Osteocyte (in vitro differentiated cells): Measurements from ENCODE around the gene CSHL1. TPM values are rescaled to one million over a fixed set of nuclear protein-coding genes. Genes with fewer than 3 reads are reported as not detected.
"Not testable (repeated sequence)": the region's sequence is repeated elsewhere in the genome, so short reads cannot be mapped to it uniquely, and the experiment has no call there.

Experiments used
- DNase-seq: peaks from one replicate; pipeline ENCODE4 v3.0.0; 2021; ENCODE audit warnings: mixed read lengths; ENCODE audit not compliant: unreplicated experiment; ENCODE audit errors: extremely low spot score
- H3K27ac Mint-ChIP-seq: one replicate; pipeline ENCODE4 v1.8.0; 2021; ENCODE audit warnings: mild to moderate bottlenecking, mixed read lengths; ENCODE audit not compliant: unreplicated experiment
- H3K27me3 Mint-ChIP-seq: one replicate; pipeline ENCODE4 v1.8.0; 2021; ENCODE audit warnings: mixed read lengths; ENCODE audit not compliant: unreplicated experiment
- H3K36me3 Mint-ChIP-seq: one replicate; pipeline ENCODE4 v1.8.0; 2021; ENCODE audit warnings: mixed read lengths; ENCODE audit not compliant: unreplicated experiment
- H3K4me1 Mint-ChIP-seq: one replicate; pipeline ENCODE4 v1.8.0; 2021; ENCODE audit warnings: mixed read lengths; ENCODE audit not compliant: unreplicated experiment
- H3K4me3 Mint-ChIP-seq: one replicate; pipeline ENCODE4 v1.8.0; 2021; ENCODE audit warnings: mild to moderate bottlenecking, moderate library complexity, mixed read lengths; ENCODE audit not compliant: unreplicated experiment
- H3K9me3 Mint-ChIP-seq: one replicate; pipeline ENCODE4 v1.8.0; 2021; ENCODE audit warnings: mixed read lengths; ENCODE audit not compliant: unreplicated experiment
- total RNA-seq: library from RNA; stranded (reverse); gene quantifications from 2 replicates; pipeline ENCODE4 v1.2.1, GENCODE V29; 2021
- TF ChIP-seq, protein P1 (sequence below): fragments of 200-600 bp; sonication (generic); IDR thresholded peaks from 2 replicates; pipeline ENCODE4 v1.5.0; 2021; ENCODE audit warnings: antibody characterized with exemption, mild to moderate bottlenecking, moderate library complexity

CSHL1 gene
- total RNA-seq, 1 donor from 2014 or later: not detected

DNA sequence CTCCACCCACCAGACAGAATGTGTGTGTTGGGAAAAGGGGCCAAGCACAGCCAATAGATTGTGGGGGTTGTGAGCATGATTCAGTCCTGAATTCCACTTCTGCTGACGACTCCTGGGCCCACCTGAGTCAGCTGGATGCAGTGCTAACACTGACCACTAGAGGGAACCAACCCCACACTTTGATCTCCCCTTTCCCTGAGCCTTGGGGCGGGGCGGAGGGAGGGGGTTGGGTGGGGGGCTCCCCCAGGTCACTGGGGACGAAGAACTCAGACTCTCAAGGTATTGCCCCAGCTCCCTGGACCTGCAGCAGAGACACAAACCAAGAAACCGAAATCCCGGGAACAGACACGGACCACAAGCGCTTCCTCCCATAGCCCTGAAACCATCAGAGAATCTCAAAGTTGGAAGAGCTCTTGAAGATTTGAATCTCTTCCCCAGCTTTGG, 621 bp upstream of the CSHL1 start:
- no peaks in the 10 kb centered on the region for H3K9me3 Mint-ChIP-seq
- DNase-seq: no peak
- peaks cover 56% of the 10 kb centered on the region for H3K27me3 Mint-ChIP-seq

DNA sequence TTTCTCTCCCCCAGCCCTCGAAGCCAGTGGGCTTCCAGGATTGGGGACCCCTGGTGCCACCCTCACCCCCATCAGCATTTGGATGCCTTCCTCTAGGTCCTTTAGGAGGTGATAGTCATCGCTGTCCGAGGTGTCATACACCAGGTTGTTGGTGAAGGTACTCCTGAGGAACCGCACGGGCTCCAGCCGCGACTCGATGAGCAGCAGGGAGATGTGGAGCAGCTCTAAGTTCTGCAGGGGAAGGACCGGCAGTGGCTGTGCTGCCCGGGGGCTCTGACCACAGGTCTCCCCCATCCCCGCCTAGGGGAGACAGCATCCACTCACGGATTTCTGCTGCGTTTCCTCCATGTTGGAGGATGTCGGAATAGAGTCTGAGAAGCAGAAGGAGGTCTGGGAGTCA, 962 bp downstream of the CSHL1 start:
- Mint-ChIP-seq H3K9me3 (no peaks in the 10 kb centered on the region), H3K27ac (no peak overlapping the region), H3K4me3 (no peak overlapping the region), H3K36me3 (no peaks in the 10 kb centered on the region), H3K4me1 (no peaks in the 10 kb centered on the region), H3K27me3 (peaks cover 53% of the 10 kb centered on the region)
- TF ChIP-seq, protein P1, sequence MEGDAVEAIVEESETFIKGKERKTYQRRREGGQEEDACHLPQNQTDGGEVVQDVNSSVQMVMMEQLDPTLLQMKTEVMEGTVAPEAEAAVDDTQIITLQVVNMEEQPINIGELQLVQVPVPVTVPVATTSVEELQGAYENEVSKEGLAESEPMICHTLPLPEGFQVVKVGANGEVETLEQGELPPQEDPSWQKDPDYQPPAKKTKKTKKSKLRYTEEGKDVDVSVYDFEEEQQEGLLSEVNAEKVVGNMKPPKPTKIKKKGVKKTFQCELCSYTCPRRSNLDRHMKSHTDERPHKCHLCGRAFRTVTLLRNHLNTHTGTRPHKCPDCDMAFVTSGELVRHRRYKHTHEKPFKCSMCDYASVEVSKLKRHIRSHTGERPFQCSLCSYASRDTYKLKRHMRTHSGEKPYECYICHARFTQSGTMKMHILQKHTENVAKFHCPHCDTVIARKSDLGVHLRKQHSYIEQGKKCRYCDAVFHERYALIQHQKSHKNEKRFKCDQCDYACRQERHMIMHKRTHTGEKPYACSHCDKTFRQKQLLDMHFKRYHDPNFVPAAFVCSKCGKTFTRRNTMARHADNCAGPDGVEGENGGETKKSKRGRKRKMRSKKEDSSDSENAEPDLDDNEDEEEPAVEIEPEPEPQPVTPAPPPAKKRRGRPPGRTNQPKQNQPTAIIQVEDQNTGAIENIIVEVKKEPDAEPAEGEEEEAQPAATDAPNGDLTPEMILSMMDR: no peak
- DNase-seq: no peak

More for the DNA sequence above, 621 bp upstream of the CSHL1 start:
- H3K36me3 Mint-ChIP-seq: no peaks in the 10 kb centered on the region
- H3K4me3 Mint-ChIP-seq: no peak overlapping the region
- H3K27ac Mint-ChIP-seq: no peak overlapping the region
- TF ChIP-seq, protein P1: peak; percentile 77
- H3K4me1 Mint-ChIP-seq: no peaks in the 10 kb centered on the region

DNA sequence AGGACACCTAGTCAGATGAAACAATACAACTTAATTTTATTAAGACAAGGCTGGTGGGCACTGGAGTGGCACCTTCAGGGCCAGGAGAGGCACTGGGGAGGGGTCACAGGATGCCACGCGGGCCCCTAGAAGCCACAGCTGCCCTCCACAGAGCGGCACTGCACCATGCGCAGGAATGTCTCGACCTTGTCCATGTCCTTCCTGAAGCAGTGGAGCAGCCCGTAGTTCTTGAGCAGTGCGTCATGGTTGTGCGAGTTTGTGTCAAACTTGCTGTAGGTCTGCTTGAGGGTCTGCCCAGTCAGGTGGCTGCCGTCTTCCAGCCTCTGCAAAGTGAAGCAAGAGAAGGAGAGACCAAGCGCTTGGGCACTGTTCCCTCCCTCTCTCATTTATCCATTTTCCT, 1.5 kb downstream of the CSHL1 start:
- not testable (repeated sequence) for DNase-seq, H3K4me1 Mint-ChIP-seq, H3K4me3 Mint-ChIP-seq, H3K9me3 Mint-ChIP-seq, H3K36me3 Mint-ChIP-seq, H3K27ac Mint-ChIP-seq
- peaks cover 50% of the 10 kb centered on the region for H3K27me3 Mint-ChIP-seq

DNA sequence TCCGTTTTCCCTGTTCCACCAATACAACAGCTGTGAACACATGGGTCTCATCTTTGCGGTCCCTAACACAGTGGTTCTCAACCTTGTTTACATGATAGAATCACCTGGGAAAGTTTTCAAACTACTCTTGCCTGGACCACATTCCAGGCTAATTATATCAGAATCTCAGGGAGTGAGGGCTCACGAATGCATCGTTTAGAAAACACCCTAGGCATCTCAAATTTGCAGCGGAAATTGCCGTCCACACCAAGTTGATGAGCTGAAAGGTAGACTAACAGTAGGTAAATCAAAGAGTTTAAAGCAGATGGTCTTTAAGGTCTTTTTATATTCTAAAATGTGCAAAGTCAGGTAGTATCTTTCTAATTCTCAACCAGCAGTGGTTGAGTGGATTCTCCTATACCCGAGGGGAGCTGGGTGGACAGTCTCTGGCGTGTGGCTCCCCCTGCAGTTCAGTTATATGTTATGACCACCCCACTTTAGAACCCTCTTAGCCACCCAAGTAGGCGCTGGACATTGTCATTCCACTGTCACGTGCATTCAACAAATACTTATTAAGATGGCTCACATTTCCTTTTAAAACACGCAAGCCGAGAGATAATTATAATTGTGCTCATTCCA, 3.8 kb downstream of the CSHL1 start:
- not testable (repeated sequence) for DNase-seq
- H3K27me3 Mint-ChIP-seq: peaks cover 47% of the 10 kb centered on the region

DNA sequence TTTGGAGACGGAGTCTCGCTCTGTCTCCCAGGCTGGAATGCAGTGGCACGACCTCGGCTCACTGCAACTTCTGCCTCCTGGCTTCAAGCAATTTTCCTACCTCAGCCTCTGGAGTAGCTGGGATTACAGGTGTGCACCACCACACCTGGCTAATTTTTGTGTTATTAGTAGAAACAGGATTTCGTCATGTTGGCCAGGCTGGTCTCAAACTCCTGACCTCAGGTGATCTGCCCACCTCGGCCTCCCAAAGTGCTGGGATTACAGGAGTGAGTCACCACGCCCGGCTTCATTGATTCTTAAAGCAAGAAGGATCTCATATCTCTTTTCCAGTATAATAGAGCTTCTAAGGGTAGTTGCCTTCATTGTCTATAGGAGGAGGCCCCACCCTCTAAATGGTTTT, 6.3 kb downstream of the CSHL1 start:
- H3K27me3 Mint-ChIP-seq: peaks cover 57% of the 10 kb centered on the region
- not testable (repeated sequence) for H3K9me3 Mint-ChIP-seq, H3K4me1 Mint-ChIP-seq, H3K4me3 Mint-ChIP-seq, H3K27ac Mint-ChIP-seq, DNase-seq, H3K36me3 Mint-ChIP-seq

More for the DNA sequence above, 3.8 kb downstream of the CSHL1 start:
- not testable (repeated sequence) for H3K4me1 Mint-ChIP-seq, H3K9me3 Mint-ChIP-seq, H3K4me3 Mint-ChIP-seq, H3K36me3 Mint-ChIP-seq, H3K27ac Mint-ChIP-seq
- TF ChIP-seq, protein P1: peak; percentile 24

DNA sequence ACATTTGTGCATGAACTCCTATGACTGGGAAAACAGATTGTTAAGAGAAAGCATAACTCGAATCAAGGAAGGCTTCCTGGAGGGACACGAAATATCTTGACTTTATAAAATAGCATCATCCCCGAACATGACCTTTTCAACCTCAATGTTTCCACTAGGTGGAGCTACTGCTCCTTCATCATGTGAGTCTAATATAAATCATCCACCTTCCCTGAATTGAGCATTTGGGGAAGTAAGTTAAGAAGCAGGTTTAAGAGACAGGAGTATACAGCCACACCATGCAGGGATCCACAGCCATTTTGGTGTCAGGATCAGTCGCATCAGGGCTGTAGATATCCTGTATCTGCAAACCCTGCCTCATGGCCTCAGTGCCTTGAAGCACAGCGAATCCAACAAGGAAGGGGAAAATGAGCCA, 7.3 kb downstream of the CSHL1 start:
- H3K36me3 Mint-ChIP-seq, H3K4me3 Mint-ChIP-seq, DNase-seq, H3K27ac Mint-ChIP-seq, H3K4me1 Mint-ChIP-seq, H3K9me3 Mint-ChIP-seq: not testable (repeated sequence)
- peaks cover 52% of the 10 kb centered on the region for H3K27me3 Mint-ChIP-seq
- TF ChIP-seq, protein P1: peak; percentile 56

DNA sequence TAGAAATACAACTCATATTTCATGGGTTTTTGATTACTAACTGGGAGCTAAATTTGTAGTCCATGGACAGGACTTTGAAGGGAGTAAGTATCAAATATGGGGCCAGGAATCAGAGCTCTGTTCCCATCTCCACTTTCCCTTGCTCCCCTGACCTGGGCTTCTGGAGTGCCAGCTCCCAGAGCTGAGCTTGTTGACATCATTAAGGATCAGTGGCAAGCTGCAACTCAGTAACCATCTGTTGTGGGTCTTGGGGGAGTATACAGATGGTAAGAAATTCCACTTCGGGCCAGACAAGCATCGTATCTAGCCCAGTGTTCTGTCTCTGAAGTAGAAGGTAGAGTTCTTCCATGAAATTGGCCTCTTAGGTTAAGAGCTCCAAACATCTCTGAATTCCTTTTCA, 9.1 kb downstream of the CSHL1 start:
- H3K9me3 Mint-ChIP-seq, H3K36me3 Mint-ChIP-seq, H3K4me3 Mint-ChIP-seq, DNase-seq, H3K4me1 Mint-ChIP-seq, H3K27ac Mint-ChIP-seq: not testable (repeated sequence)
- H3K27me3 Mint-ChIP-seq: peaks cover 37% of the 10 kb centered on the region

DNA sequence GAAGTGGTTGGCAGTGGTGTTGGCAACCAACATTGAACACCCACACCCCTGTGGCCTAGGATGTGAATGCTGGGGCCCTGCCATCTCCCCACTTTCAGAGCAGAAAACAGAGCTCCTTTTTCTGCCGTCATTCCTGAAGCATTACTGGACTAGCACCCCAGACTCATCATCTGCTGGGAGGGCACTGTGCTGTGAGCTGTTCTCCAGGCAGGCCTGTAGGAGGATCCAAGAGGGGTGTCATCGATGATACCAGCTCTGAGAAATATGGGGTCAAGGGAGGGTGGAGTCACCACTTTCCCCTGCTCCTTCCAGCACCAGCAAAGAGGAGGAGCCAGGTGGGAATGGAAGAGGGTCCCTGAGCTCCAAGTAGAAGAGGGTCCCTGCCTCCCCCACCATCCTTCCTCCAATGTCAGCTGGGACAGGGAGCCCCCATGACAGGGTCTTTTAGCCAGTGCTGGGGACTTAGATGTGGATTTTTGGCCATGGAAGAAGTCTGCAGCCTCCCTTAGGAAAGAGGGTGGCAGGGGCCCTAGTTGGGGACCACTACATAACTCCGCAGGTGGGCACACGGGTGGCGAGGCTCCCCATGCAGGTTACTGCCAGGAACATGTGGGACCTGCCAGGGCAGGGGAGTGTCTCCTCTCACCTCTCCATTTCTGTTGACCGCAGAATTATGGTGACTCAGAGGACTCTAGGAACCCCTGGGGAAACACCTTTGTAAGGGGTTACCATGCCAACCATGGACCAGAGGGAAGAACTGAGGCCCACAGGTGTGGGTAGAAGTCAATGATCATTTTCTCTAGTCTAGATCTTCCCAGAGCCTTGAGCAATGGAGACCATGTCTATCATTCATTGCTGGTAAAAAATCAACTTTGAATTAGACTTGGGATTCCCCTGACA, 11.9 kb downstream of the CSHL1 start:
- H3K36me3 Mint-ChIP-seq, DNase-seq, H3K27ac Mint-ChIP-seq, H3K4me3 Mint-ChIP-seq, H3K4me1 Mint-ChIP-seq, H3K9me3 Mint-ChIP-seq: not testable (repeated sequence)
- peaks cover 32% of the 10 kb centered on the region for H3K27me3 Mint-ChIP-seq
